CD4-positive, alpha-beta T cell treated with Interleukin-15 for 4 hours (primary cell): ENCODE results near the gene PDE11A.

Experiments used
- DNase-seq: peaks from one replicate; pipeline ENCODE4 v3.0.0-alpha.2; 2020; ENCODE audit warnings: low spot score

PDE11A gene

GRCh38 chr2:177758591-177759371, 313.8 kb downstream of the PDE11A start:
- no peak for DNase-seq

DNA sequence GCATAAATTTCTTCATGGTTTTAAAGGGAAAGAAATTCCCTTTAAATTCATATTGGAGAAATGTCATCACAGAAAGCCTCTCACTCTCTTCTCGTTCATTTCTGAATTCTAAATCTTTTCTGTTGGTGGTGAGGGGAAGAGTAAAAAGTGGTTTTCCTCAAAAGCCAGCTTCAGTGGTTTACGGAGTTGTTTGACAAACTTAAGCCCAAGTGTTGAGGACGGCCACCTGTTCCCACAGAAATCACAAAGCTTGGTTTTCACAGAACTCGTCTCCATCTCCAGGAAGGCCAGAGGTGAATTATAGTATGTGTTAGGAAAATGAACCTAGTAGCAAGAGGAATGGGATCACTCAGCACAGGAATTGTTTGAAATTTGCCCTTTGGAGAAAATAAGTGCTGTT, 316.2 kb downstream of the PDE11A start:
- no peak for DNase-seq

DNA sequence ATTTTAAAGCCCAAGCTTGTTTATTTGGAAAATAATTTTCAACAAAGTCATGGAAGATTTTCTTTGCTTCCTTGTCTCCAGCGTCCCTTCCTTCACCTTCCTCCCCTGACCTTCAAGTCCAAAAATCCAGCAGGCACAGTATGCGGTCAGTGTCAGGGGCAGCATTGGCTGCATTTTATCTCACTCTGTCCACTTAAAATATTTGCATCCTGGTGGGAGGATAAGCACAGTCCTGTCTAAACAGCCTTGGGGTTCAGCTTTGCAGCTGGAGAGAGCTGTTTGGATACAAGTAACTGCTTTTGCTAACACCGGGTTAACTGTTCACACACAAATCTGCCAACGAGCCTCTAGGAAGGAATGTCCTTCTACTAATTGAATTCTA, 318.1 kb downstream of the PDE11A start:
- DNase-seq: no peak

DNA sequence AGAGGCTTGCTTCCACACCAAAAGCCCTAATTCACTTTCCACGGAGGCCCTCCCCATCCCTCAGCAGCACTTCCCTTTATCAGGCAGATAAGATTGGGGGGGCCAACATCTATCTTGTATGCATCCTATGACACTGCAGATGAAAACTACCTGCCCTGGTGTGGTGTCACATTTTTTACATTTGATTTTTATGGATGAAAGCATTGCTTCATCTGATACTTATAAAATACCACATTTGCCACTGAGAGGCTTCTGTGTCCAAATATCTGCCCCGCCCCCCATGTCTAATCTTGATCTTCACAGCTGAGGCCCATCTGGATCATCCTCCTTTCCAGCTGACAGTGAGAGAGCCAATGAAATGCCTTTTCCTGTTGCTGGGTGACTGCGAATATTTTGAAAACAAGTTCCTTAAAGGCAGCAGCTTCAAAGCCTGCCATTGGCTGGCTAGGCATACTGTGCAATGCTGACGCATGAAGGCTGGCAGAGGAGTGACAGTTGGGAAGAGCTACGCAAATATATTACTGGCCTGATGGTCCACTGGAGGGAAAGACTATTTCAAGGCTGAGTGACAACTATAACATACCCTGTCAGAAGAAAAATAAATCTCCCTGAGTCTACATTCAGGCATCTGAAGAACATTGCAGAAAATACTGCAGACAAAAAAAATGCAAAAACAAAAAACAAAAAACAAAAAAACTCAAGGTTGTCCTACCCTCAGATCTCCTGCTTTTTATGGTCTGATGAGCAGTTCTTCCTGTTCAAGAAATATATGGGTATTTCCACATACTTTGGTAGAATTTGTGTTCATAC, 318.7 kb downstream of the PDE11A start:
- DNase-seq: peak; percentile 3

DNA sequence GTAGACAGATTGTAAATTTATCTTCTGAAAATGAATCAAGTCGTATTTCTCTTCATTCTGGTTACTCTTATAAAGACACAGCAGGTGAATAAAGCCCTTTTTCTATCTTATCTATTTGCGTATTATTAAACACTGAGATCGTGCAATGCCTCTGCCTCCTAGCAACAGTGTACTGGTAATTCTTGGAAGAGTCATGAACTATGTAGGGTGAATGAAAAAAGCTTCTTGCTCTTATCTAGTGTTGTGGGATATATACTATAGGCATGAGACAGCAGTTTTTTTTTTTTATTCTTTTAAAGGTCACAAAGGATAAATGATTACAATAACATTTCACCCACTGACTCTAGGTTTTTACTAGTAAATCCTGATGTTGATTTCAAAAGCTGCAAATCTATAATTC, 324.2 kb downstream of the PDE11A start:
- no peak for DNase-seq

DNA sequence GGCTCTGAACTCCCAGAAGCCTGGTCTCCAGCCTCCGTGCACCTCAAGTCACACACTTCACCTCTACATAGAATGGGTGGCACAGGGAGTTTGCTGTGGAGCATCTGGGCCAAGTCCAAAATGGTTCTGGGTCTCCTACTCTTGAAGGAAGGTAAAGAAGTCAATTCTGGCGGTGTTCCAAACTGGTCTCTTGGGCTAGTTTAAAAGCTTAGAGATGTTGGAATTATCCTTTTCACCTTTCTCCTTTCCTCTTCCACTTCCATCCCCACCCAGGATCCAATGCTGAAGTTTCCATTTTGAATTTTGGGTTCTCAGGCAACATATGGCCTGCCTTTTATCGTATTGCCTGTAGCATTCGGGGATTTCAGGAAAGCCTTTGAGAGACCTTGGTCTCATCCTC, 325.2 kb downstream of the PDE11A start:
- no peak for DNase-seq

GRCh38 chr2:177746358-177746757, 326.2 kb downstream of the PDE11A start:
- no peak for DNase-seq

DNA sequence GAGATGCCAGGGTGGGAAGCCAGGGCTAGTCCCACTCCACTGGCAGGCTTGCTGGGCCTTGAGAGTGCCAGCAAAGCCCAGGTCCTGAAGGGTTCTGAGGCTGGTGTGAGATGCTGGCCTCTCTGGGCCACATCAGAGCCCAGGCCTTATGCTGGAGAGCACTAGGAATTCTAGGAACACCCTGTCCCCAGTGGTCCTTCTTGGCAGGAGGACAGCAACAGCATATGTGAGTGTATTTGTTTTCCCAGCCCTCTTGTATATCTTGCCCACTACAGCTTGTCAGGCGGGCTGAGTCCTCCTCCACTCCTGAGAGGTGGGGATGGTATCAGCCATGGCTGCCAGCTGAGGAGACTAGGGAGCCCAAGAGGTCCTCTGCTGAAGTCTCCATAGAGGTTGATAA, 327.0 kb downstream of the PDE11A start:
- DNase-seq: no peak

- no peak for DNase-seq
These were observed 329.7 kb downstream of the PDE11A start for GRCh38 chr2:177742851-177743250.

DNA sequence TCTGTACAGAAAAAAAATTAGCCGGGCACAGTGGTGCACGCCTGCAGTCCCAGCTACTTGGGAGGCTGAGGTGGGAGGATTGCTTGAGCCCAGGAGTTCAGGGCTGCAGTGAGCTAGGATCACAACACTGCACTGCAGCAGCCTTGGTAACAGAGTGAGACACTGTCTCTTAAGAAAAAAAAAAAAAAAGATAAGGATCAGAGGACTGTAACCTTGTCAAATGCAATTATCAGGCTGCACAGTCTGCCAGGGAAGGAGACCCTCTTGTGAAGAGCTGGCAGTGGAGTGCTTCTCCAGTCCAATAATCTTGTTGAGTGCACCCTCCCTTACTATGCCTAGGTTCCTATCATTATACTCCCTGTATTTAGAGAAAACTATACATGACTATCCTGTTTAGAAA, 330.7 kb downstream of the PDE11A start:
- DNase-seq: no peak

DNA sequence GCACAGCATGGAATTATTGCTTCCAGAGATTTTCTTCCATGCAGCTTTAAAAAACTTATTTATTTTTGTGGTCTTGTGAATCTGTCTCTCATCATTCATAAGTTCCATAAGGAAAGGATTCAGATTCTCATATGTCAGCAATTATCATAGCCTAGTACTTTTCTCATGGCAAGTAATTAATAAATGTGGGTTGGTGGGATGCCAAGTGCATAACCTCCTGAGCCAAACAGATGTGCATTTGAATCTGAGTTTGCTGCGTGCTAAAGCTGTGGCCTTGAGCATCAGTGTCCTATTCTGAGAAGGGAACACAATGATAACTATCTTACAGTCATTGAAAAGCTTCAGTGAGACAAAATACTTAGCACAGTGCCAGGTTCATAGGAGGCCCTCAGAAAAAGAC, 331.9 kb downstream of the PDE11A start:
- no peak for DNase-seq

DNA sequence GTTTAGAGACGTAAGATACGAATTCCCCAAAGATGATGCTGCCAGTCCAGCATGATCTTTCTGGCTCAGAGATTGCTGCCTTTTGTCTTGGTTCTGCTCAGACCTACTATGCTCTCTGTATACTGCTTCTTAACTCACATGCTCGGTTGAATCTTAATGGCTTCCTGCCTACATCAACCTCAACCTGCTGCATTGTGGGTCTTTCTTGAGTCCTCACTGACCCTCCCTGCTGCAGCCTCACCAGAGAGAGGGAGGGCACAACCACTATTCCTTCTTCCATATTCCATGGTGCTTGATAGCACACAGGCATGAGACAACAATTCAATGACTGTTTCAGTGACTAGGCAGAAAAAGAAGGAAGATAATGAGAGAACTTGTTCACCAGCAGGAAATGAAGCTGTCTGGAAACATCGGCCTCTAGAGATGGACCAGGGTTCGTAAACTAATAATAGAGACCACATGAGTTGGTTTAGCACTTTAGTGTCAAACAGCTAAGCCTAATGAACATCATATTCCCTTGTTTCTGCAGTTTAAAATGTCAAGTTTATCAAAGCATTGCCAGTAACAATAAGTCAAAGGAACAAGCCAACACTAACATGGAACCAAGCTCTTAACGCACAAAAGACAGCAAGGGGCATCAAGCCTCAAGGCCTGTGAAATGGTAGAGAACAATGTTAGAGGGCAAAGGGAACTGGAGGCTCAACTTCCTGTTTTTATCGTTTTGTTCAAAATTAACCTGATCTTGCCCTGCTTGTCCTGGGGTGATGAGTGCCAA, 333.9 kb downstream of the PDE11A start:
- no peak for DNase-seq

DNA sequence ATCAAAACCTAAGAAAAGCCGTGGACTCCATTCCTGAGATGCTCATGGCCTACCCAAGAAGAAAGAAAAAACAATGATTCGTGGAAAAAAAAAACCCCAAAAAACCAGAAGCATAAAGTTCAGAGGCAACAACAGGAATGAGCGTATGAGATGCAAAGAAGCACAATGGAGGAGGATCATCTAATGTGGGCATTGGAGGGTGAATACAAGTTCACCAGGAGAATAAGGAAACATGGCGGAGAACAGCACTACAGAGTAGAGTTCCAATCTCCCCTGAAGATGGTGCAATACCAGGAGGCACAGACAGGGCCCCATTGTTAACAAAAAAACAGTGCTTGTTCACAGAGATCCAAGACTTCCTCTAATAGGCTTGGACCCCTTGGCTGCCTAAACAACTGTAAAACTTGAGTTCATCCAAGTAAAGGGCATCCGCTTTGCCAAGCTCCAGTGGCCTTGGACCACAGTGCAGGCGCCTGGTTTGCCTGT, 337.2 kb downstream of the PDE11A start:
- DNase-seq: no peak

- DNase-seq: no peak
These were observed 339.2 kb downstream of the PDE11A start for GRCh38 chr2:177733322-177733855.

GRCh38 chr2:177731384-177731783, 341.2 kb downstream of the PDE11A start:
- no peak for DNase-seq

- no peak for DNase-seq
These were observed 341.8 kb downstream of the PDE11A start for GRCh38 chr2:177730792-177731191.

GRCh38 chr2:177730363-177730762, 342.2 kb downstream of the PDE11A start:
- DNase-seq: no peak

GRCh38 chr2:177728920-177729319, 343.7 kb downstream of the PDE11A start:
- no peak for DNase-seq

DNA sequence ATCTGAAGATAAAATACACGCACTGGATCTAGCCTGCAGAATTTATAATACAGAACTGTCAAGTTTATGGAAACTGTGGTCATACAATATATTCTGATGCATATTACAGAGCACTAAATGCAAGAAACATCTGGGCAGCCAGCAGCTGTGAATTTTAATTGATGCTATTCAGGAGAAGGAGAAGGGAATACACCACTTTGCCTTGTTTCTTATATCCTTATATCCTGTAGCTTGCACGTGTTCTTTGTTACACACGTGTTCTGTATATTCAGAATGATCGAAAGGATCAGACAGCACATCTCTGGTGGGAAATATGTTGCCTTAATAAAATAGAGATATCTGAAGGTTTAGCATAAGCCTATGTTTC, 344.2 kb downstream of the PDE11A start:
- no peak for DNase-seq

DNA sequence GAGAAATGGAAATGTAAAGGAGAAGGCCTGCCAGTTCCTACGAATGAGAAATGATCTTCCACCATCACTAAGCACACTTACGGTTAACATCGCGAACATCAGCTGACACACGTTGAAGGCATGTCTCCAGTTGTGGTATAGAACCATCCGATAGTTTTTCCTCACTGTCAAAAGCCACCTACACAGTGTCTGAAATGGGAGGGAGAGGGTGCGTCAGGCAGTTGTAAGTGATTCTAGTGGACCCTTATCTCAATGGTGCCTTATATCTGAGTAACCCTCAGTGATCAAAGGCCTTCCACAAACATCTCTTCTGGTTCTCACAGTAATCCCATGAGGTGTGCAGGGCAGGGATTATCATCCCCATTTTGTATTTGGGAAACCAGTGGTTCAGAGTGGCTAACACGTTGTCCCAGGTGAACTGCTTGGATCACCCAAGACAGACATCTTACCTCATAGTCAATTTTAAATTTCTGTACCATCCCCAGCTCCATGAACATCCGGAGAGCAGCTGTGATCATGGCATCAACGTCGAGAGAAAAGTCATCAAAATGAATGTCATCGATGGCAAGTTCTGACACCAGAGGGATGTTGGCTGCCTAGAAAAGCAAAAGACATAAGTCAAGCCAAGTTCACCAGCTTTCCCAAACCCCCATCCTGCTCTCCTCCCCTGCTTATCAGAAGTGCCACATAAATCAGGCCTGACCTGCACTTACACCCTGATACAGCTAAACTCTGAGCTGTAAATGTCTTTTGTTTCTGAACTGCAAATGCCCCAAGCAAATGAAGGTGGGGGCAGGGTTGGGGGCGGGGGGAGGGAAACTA, 344.8 kb downstream of the PDE11A start:
- no peak for DNase-seq

GRCh38 chr2:177726931-177727348, 345.6 kb downstream of the PDE11A start:
- no peak for DNase-seq
